OCI-LY1 (cell line): ENCODE measurements around the gene ANP32A.

Source experiments
- H2AFZ ChIP-seq: fragments of 200-600 bp; sonication (generic), shearing (Covaris generic); 2 replicates; pipeline ENCODE4 v1.6.0; 2014; ENCODE audit warnings: antibody characterized with exemption, mild to moderate bottlenecking, low read length
- H3F3A ChIP-seq: fragments of 200-600 bp; sonication (generic), shearing (Covaris generic); 2 replicates; pipeline ENCODE4 v1.6.0; 2014; ENCODE audit warnings: mild to moderate bottlenecking, antibody characterized with exemption, low read length, moderate library complexity; ENCODE audit not compliant: insufficient read depth
- H3K27ac ChIP-seq: fragments of 200-600 bp; sonication (generic); 2 replicates; pipeline ENCODE4 v1.5.1; 2014; ENCODE audit warnings: low read length, mixed run types, mild to moderate bottlenecking, low read depth; ENCODE audit not compliant: poor library complexity, severe bottlenecking
- H3K27me3 ChIP-seq: fragments of 200-600 bp; sonication (generic); 2 replicates; pipeline ENCODE4 v1.6.0; 2014; ENCODE audit warnings: antibody characterized with exemption, mild to moderate bottlenecking, low read length, moderate library complexity; ENCODE audit not compliant: insufficient read depth
- H3K36me3 ChIP-seq: fragments of 200-600 bp; sonication (generic); 2 replicates; pipeline ENCODE4 v1.6.1; 2014; ENCODE audit warnings: mild to moderate bottlenecking, antibody characterized with exemption, low read length, moderate library complexity, mixed read lengths; ENCODE audit not compliant: insufficient read depth
- H3K4me1 ChIP-seq: fragments of 200-600 bp; sonication (generic); 2 replicates; pipeline ENCODE4 v1.5.1; 2014; ENCODE audit warnings: mild to moderate bottlenecking, low read length, moderate library complexity; ENCODE audit not compliant: insufficient read depth, severe bottlenecking
- H3K4me2 ChIP-seq: fragments of 200-600 bp; sonication (generic), shearing (Covaris generic); 2 replicates; pipeline ENCODE4 v1.6.1; 2014; ENCODE audit warnings: low read length
- H3K4me3 ChIP-seq: fragments of 200-600 bp; sonication (generic); 2 replicates; pipeline ENCODE4 v1.5.1; 2014; ENCODE audit warnings: low read length, low read depth, mild to moderate bottlenecking, mixed read lengths; ENCODE audit not compliant: poor library complexity, severe bottlenecking
- H3K79me2 ChIP-seq: fragments of 200-600 bp; shearing (Covaris generic); 2 replicates; pipeline ENCODE4 v1.6.1; 2016; ENCODE audit warnings: mixed run types, low read length, mixed read lengths; ENCODE audit not compliant: insufficient read depth
- H3K9ac ChIP-seq: fragments of 200-600 bp; sonication (generic), shearing (Covaris generic); 2 replicates; pipeline ENCODE4 v1.6.1; 2014; ENCODE audit warnings: mild to moderate bottlenecking, low read length, mixed read lengths
- H3K9me2 ChIP-seq: fragments of 200-600 bp; sonication (generic), shearing (Covaris generic); 2 replicates; pipeline ENCODE4 v1.6.1; 2014; ENCODE audit warnings: low read depth, mild to moderate bottlenecking, low read length, mixed read lengths
- H3K9me3 ChIP-seq: fragments of 200-600 bp; shearing (Covaris generic); 2 replicates; pipeline ENCODE4 v1.6.1; 2014; ENCODE audit warnings: low read length, mixed read lengths
- H4K20me1 ChIP-seq: fragments of 200-600 bp; sonication (generic), shearing (Covaris generic); 2 replicates; pipeline ENCODE4 v1.6.0; 2016; ENCODE audit warnings: mild to moderate bottlenecking, low read length; ENCODE audit not compliant: insufficient read depth
- CTCF ChIP-seq: fragments of 200-600 bp; sonication (generic), shearing (Covaris generic); IDR thresholded peaks from 2 replicates; pipeline ENCODE4 v1.5.1; 2017; ENCODE audit warnings: mild to moderate bottlenecking, antibody characterized with exemption, low read length, moderate library complexity, mixed read lengths
- EZH2 ChIP-seq: fragments of 200-600 bp; sonication (generic), shearing (Covaris generic); IDR thresholded peaks from 2 replicates; pipeline ENCODE4 v1.8.0; 2017; ENCODE audit warnings: borderline replicate concordance, mixed run types, mild to moderate bottlenecking, antibody characterized with exemption, low read length, moderate library complexity, mixed read lengths

ANP32A gene

GRCh38 chr15:68739390-68740080 lies 81.2 kb downstream of the ANP32A start:
- Histone ChIP-seq H3K9me3 (no peaks in the 10 kb centered on the region), H3K27ac (no peak overlapping the region), H3K9me2 (no peaks in the 10 kb centered on the region), H3K4me2 (no peak overlapping the region), H3K79me2 (no peaks in the 10 kb centered on the region), H4K20me1 (no peaks in the 10 kb centered on the region), H3K4me3 (no peak overlapping the region), H3K4me1 (no peaks in the 10 kb centered on the region), H3K9ac (no peak overlapping the region), H3K36me3 (no peaks in the 10 kb centered on the region), H3K27me3 (peaks cover 3% of the 10 kb centered on the region; the same call in 1 of the 2 replicates), H3F3A (no peaks in the 10 kb centered on the region), H2AFZ (no peak overlapping the region)
- no peak for TF ChIP-seq EZH2
- TF ChIP-seq CTCF: no peak

DNA sequence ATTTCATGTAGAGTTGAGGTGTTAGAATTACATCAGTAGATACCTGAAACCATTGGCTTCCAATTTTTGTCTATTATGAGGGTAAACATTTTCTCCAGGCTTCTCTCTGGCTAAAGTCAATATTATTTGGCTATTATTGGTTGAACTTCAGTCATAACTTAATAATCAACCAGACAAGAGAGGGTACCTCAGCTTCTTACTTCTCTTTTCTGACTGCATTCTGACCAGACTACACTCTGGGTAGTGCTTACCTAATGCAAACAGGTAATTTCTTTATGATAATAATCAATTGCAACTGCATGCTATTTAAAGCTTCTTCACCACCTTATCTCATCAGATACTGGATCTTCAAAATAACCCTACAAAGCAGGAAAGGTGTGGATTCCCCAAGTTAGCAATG lies 85.1 kb downstream of the ANP32A start:
- H3K4me2 ChIP-seq: no peak overlapping the region
- H3K4me1 ChIP-seq: no peaks in the 10 kb centered on the region
- H3K9me2 ChIP-seq: no peaks in the 10 kb centered on the region
- no peak overlapping the region for H3K4me3 ChIP-seq
- no peaks in the 10 kb centered on the region for H3K79me2 ChIP-seq
- no peak overlapping the region for H2AFZ ChIP-seq
- H3K27ac ChIP-seq: no peak overlapping the region
- no peaks in the 10 kb centered on the region for H3K36me3 ChIP-seq
- no peak overlapping the region for H3K9ac ChIP-seq
- peaks cover 3% of the 10 kb centered on the region; the same call in 1 of the 2 replicates for H3K27me3 ChIP-seq
- no peaks in the 10 kb centered on the region for H3F3A ChIP-seq
- H3K9me3 ChIP-seq: no peaks in the 10 kb centered on the region
- TF ChIP-seq CTCF (no peak), EZH2 (no peak)
- no peaks in the 10 kb centered on the region for H4K20me1 ChIP-seq

DNA sequence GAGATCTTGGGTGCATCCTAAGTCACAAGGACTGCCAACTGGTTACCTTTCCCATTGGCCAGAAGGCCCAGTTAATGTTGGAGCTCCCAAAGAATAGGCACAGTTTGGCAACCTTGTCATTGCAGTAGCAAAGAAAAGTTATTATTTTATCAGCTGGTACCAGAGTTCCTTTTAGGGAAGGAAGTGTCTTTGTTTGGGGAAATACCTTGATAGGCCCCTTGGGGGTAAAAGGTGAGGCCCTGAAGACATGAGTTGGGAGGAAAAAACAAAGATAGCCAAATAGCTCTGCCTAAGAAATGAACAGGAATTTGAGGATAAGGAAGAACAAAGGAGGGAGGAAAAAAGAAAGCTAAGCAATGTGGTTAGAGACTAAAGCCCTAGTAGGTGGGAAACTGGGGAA lies 85.8 kb downstream of the ANP32A start:
- no peaks in the 10 kb centered on the region for H3K4me1 ChIP-seq
- no peaks in the 10 kb centered on the region for H3K79me2 ChIP-seq
- H3K9ac ChIP-seq: no peak overlapping the region
- TF ChIP-seq CTCF: no peak
- no peak for TF ChIP-seq EZH2
- no peak overlapping the region for H3K4me2 ChIP-seq
- H2AFZ ChIP-seq: no peak overlapping the region
- H3K9me3 ChIP-seq: no peaks in the 10 kb centered on the region
- H3K27ac ChIP-seq: no peak overlapping the region
- H3K9me2 ChIP-seq: no peaks in the 10 kb centered on the region
- H3K36me3 ChIP-seq: no peaks in the 10 kb centered on the region
- H3K27me3 ChIP-seq: peaks cover 3% of the 10 kb centered on the region; the same call in 1 of the 2 replicates
- H3K4me3 ChIP-seq: no peak overlapping the region
- no peaks in the 10 kb centered on the region for H4K20me1 ChIP-seq
- H3F3A ChIP-seq: no peaks in the 10 kb centered on the region
